Stimulated activated CD4-positive, alpha-beta T cell treated with anti-CD3 and anti-CD28 coated beads, Interleukin-4, amount 100 ng/mL, for 48 hours (primary cell): Measurements from ENCODE around the gene CSF1R.
A peak's percentile ranks its signal among the peaks of the same experiment; 100 is the strongest.

Experiments
- DNase-seq, 2 donors: peaks; one replicate each; pipeline ENCODE4 v3.0.0-alpha.2; 2020; ENCODE audit warnings: low read depth in 2 of 2

CSF1R gene

GRCh38 chr5:150085950-150086715, at the start of gene CSF1R:
Gene CSF1R (minus strand): TSS chr5:150086554. CDS start chr5:150086427, 127 bp downstream.
- no peak for DNase-seq

GRCh38 chr5:150135557-150136304, 49.4 kb upstream of the CSF1R start:
- DNase-seq: no peak

- DNase-seq: no peak
Measured at GRCh38 chr5:150134198-150134588, 47.8 kb upstream of the CSF1R start.

GRCh38 chr5:150133581-150134197, 47.3 kb upstream of the CSF1R start:
- DNase-seq: no peak

GRCh38 chr5:150132740-150133139, 46.4 kb upstream of the CSF1R start:
- no peak for DNase-seq

- DNase-seq: no peak
Measured at GRCh38 chr5:150131978-150132694, 45.8 kb upstream of the CSF1R start.

GRCh38 chr5:150131461-150131860, 45.1 kb upstream of the CSF1R start:
- DNase-seq: no peak

- no peak for DNase-seq
Measured at GRCh38 chr5:150130493-150130922, 44.2 kb upstream of the CSF1R start.

GRCh38 chr5:150129813-150130492, 43.6 kb upstream of the CSF1R start:
- DNase-seq: peak; percentile 23 to 53

GRCh38 chr5:150129454-150129812, 43.1 kb upstream of the CSF1R start:
- no peak for DNase-seq

- no peak for DNase-seq
Measured at GRCh38 chr5:150126921-150127265, 40.5 kb upstream of the CSF1R start.

GRCh38 chr5:150126199-150126920, 40.0 kb upstream of the CSF1R start:
- DNase-seq: no peak

GRCh38 chr5:150125334-150125733, 39.0 kb upstream of the CSF1R start:
- DNase-seq: no peak

- no peak for DNase-seq
Measured at GRCh38 chr5:150124596-150124995, 38.2 kb upstream of the CSF1R start.

GRCh38 chr5:150124111-150124557, 37.8 kb upstream of the CSF1R start:
- DNase-seq: no peak

GRCh38 chr5:150123542-150123941, 37.2 kb upstream of the CSF1R start:
- no peak for DNase-seq

GRCh38 chr5:150122536-150123481, 36.5 kb upstream of the CSF1R start:
- no peak for DNase-seq

GRCh38 chr5:150122158-150122510, 35.8 kb upstream of the CSF1R start:
- DNase-seq: no peak

GRCh38 chr5:150121448-150122157, 35.2 kb upstream of the CSF1R start:
- no peak for DNase-seq
